KMS-11 (cell line): ENCODE results near the gene C2CD4C.

Source experiments
- H2AFZ ChIP-seq: fragments of 200-600 bp; sonication (generic); 2 replicates; pipeline ENCODE4 v1.6.1; 2016; ENCODE audit warnings: antibody characterized with exemption, mixed run types, low read depth
- H3K27ac ChIP-seq: fragments of 200-600 bp; sonication (generic); 2 replicates; pipeline ENCODE4 v1.6.1; 2016; ENCODE audit warnings: mild to moderate bottlenecking, mixed run types
- H3K27me3 ChIP-seq: fragments of 200-600 bp; sonication (generic); 2 replicates; pipeline ENCODE4 v1.6.1; 2017; ENCODE audit warnings: mild to moderate bottlenecking, low read depth, mixed run types, moderate library complexity; ENCODE audit not compliant: insufficient read depth
- H3K36me3 ChIP-seq: fragments of 200-600 bp; sonication (generic); 2 replicates; pipeline ENCODE4 v1.6.1; 2017; ENCODE audit warnings: mild to moderate bottlenecking, mixed run types; ENCODE audit not compliant: insufficient read depth
- H3K4me1 ChIP-seq: fragments of 200-600 bp; sonication (generic); 2 replicates; pipeline ENCODE4 v1.6.1; 2016; ENCODE audit warnings: mild to moderate bottlenecking, low read depth, mixed run types; ENCODE audit not compliant: poor library complexity, severe bottlenecking
- H3K4me2 ChIP-seq: fragments of 200-600 bp; sonication (generic); 2 replicates; pipeline ENCODE4 v1.7.0; 2016; ENCODE audit warnings: mild to moderate bottlenecking, mixed run types
- H3K4me3 ChIP-seq: fragments of 200-600 bp; sonication (generic); IDR thresholded peaks from 2 replicates; pipeline ENCODE4 v1.6.1; 2017; ENCODE audit warnings: low read depth, low read length, mixed read lengths; ENCODE audit not compliant: insufficient read depth
- H3K79me2 ChIP-seq: fragments of 200-600 bp; sonication (generic); 2 replicates; pipeline ENCODE4 v1.6.1; 2016; ENCODE audit warnings: low read depth, mixed run types; ENCODE audit not compliant: insufficient read depth
- H3K9ac ChIP-seq: fragments of 200-600 bp; sonication (generic); 2 replicates; pipeline ENCODE4 v1.6.1; 2016; ENCODE audit warnings: mild to moderate bottlenecking, mixed run types
- H4K20me1 ChIP-seq: fragments of 200-600 bp; sonication (generic); 2 replicates; pipeline ENCODE4 v1.6.1; 2016; ENCODE audit warnings: mild to moderate bottlenecking, mixed run types; ENCODE audit not compliant: insufficient read depth
- CTCF ChIP-seq: fragments of 200-600 bp; sonication (generic); conservative IDR thresholded peaks from 2 replicates; pipeline ENCODE4 v1.6.1; 2017; ENCODE audit warnings: low read depth, mild to moderate bottlenecking, antibody characterized with exemption, low read length, moderate library complexity, mixed read lengths

The C2CD4C gene

GRCh38 chr19:401866-402511 lies 7.0 kb downstream of the C2CD4C start:
- Histone ChIP-seq H3K4me1 (no peaks in the 10 kb centered on the region), H3K79me2 (no peaks in the 10 kb centered on the region), H3K36me3 (no peaks in the 10 kb centered on the region), H2AFZ (no peak overlapping the region), H4K20me1 (no peaks in the 10 kb centered on the region), H3K27me3 (peaks cover 21% of the 10 kb centered on the region), H3K4me3 (no peak overlapping the region), H3K9ac (no peak overlapping the region), H3K4me2 (no peak overlapping the region), H3K27ac (no peak overlapping the region)
- TF ChIP-seq CTCF, result no peak

DNA sequence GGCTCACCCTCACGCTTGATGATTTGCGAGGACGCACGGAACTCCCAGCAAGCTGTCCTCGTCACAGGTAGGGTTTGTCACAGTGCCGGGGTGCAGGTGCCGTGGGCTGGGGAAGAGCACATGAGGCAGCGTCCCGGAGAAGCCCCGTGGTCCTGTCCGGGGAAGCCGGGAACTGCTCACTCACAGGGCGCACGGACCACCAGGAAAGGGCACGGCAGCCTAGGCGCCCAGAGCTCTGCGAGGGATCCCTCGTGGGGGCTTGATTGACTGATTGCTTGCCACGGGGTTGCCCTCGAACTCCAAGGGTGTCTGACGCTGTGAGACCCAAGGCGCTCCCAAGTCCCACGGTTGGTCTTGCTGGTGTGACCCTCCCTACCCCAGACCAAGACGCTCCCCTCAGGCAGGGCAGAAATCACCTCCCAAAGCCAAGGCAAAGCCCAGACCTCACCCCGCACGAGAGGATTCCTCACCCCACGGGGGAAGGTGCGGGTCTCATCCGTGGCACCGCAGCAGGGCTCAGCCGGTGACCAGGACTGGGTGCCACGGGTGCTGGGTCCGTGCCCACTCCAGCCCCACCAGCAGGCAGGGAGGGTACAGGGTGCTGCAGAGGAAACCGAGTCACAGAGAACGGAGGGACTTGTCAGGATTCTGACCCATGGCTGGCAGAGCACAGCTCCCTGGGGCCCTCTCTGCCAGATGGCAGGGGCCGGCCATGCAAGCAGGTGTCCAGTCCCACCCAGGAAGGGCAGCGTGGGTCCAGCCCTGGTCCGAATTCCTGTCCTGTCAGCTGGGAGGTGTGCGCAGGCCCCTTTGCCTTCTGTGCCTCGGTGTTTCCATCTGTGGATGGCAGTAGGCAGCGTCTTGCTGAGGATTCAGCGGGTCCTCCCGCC lies 7.7 kb downstream of the C2CD4C start:
- no peaks in the 10 kb centered on the region for H3K79me2 ChIP-seq
- no peak overlapping the region for H2AFZ ChIP-seq
- peaks cover 23% of the 10 kb centered on the region for H3K27me3 ChIP-seq
- TF ChIP-seq CTCF, result no peak
- no peaks in the 10 kb centered on the region for H3K4me1 ChIP-seq
- H3K4me3 ChIP-seq, result no peak overlapping the region
- H3K36me3 ChIP-seq, result no peaks in the 10 kb centered on the region
- H3K4me2 ChIP-seq, result no peak overlapping the region
- H3K27ac ChIP-seq, result no peak overlapping the region
- no peaks in the 10 kb centered on the region for H4K20me1 ChIP-seq
- H3K9ac ChIP-seq, result no peak overlapping the region

DNA sequence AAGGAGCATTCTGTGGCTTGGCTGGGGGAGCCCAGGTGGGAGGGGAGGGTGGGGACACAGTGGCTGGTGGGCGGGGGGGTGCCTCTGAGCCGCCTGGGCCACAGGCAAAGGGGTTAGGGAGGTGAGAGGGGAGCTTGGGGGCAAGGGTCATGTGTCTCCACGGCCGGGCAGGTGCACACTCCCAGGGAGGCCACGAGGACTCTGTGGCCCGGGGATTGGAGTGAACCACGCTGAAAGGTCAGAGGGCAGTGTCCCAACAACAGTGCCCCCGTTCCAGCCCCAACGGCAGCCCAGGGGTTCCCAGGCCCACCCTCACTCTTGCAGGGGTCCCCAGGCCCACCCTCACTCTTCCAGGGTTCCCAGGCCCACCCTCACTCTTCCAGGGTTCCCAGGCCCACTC lies 9.6 kb downstream of the C2CD4C start:
- no peaks in the 10 kb centered on the region for H3K36me3 ChIP-seq
- no peaks in the 10 kb centered on the region for H4K20me1 ChIP-seq
- H3K79me2 ChIP-seq, result no peaks in the 10 kb centered on the region
- H3K4me2 ChIP-seq, result no peak overlapping the region
- no peak overlapping the region for H3K4me3 ChIP-seq
- H3K4me1 ChIP-seq, result no peaks in the 10 kb centered on the region
- H2AFZ ChIP-seq, result no peak overlapping the region
- H3K27me3 ChIP-seq, result peaks cover 14% of the 10 kb centered on the region
- no peak overlapping the region for H3K27ac ChIP-seq
- TF ChIP-seq CTCF, result no peak
- no peak overlapping the region for H3K9ac ChIP-seq

GRCh38 chr19:398719-399118 lies 10.2 kb downstream of the C2CD4C start:
- Histone ChIP-seq H2AFZ (no peak overlapping the region), H3K4me2 (no peak overlapping the region)
- no peak for TF ChIP-seq CTCF

More at GRCh38 chr19:398719-399118, 10.2 kb downstream of the C2CD4C start:
- Histone ChIP-seq H3K36me3 (no peaks in the 10 kb centered on the region), H3K27ac (no peak overlapping the region), H4K20me1 (no peaks in the 10 kb centered on the region), H3K4me3 (no peak overlapping the region), H3K27me3 (peaks cover 14% of the 10 kb centered on the region), H3K9ac (no peak overlapping the region), H3K4me1 (no peaks in the 10 kb centered on the region), H3K79me2 (no peaks in the 10 kb centered on the region)
